Neural cell (in vitro differentiated cells): ENCODE data around the gene GPR152. TPM values are rescaled to one million over a fixed set of nuclear protein-coding genes. Genes with fewer than 3 reads are reported as not detected.

Source experiments
- H2AFZ ChIP-seq: fragments of 200-600, 300-800 bp; sonication (generic), shearing (Covaris generic); 2 replicates; pipeline ENCODE4 v1.6.0; 2014; ENCODE audit warnings: low read depth, mild to moderate bottlenecking, antibody characterized with exemption, low read length, moderate library complexity
- H3F3A ChIP-seq: fragments of 200-600 bp; shearing (Covaris generic); 2 replicates; pipeline ENCODE4 v1.6.1; 2016; ENCODE audit warnings: mild to moderate bottlenecking, moderate library complexity, mixed read lengths, antibody characterized with exemption, low read length; ENCODE audit not compliant: insufficient read depth, poor library complexity, severe bottlenecking
- H3K27ac ChIP-seq: fragments of 200-600, 300-800 bp; sonication (generic), shearing (Covaris generic); 2 replicates; pipeline ENCODE4 v1.5.1; 2014; ENCODE audit warnings: mild to moderate bottlenecking, low read length, moderate library complexity
- H3K27me3 ChIP-seq: fragments of 300-800, 200-600 bp; sonication (generic), shearing (Covaris generic); 2 replicates; pipeline ENCODE4 v1.6.0; 2014; ENCODE audit warnings: mild to moderate bottlenecking, low read depth, low read length, moderate library complexity; ENCODE audit not compliant: insufficient read depth
- H3K36me3 ChIP-seq: fragments of 300-800, 200-600 bp; sonication (generic), shearing (Covaris generic); 2 replicates; pipeline ENCODE4 v1.5.1; 2014; ENCODE audit warnings: mild to moderate bottlenecking, antibody characterized with exemption, low read length, moderate library complexity; ENCODE audit not compliant: insufficient read depth
- H3K4me2 ChIP-seq: fragments of 300-800, 200-600 bp; sonication (generic), shearing (Covaris generic); 2 replicates; pipeline ENCODE4 v1.6.0; 2014; ENCODE audit warnings: mild to moderate bottlenecking, low read length
- H3K4me3 ChIP-seq: fragments of 300-800, 200-600 bp; sonication (generic), shearing (Covaris generic); 2 replicates; pipeline ENCODE4 v1.5.1; 2014; ENCODE audit warnings: mild to moderate bottlenecking, low read length, moderate library complexity
- H3K79me2 ChIP-seq: fragments of 200-600 bp; shearing (Covaris generic); replicated peaks from 2 replicates; pipeline ENCODE4 v1.6.0; 2014; ENCODE audit warnings: mild to moderate bottlenecking, low read length, moderate library complexity; ENCODE audit not compliant: insufficient read depth
- H3K9ac ChIP-seq: fragments of 300-800, 200-600 bp; sonication (generic), shearing (Covaris generic); 2 replicates; pipeline ENCODE4 v1.6.1; 2016; ENCODE audit warnings: mild to moderate bottlenecking, low read length, mixed read lengths
- H3K9me2 ChIP-seq: fragments of 200-600 bp; shearing (Covaris generic); 2 replicates; pipeline ENCODE4 v1.6.1; 2016; ENCODE audit warnings: mild to moderate bottlenecking, low read length, mixed read lengths; ENCODE audit not compliant: insufficient read depth
- H3K9me3 ChIP-seq: fragments of 200-600, 300-800 bp; sonication (generic), shearing (Covaris generic); 2 replicates; pipeline ENCODE4 v1.6.1; 2016; ENCODE audit warnings: mild to moderate bottlenecking, mixed run types, low read length, moderate library complexity, mixed read lengths
- H4K20me1 ChIP-seq: fragments of 200-600 bp; shearing (Covaris generic); 2 replicates; pipeline ENCODE4 v1.6.1; 2016; ENCODE audit warnings: mild to moderate bottlenecking, mixed run types; ENCODE audit not compliant: insufficient read depth
- EP300 ChIP-seq: fragments of 450-650 bp; conservative IDR thresholded peaks from 2 replicates; pipeline ENCODE4 v1.6.1; 2014; ENCODE audit warnings: antibody characterized with exemption, mild to moderate bottlenecking, moderate library complexity; ENCODE audit not compliant: poor library complexity, severe bottlenecking
- EZH2 ChIP-seq: fragments of 200-600, 300-800 bp; shearing (Covaris generic), sonication (generic); IDR thresholded peaks from 2 replicates; pipeline ENCODE4 v1.6.1; 2014; ENCODE audit warnings: antibody characterized with exemption, low read length, borderline replicate concordance, mild to moderate bottlenecking; ENCODE audit not compliant: insufficient read depth, poor library complexity, severe bottlenecking
- MXI1 ChIP-seq: fragments of 450-650 bp; conservative IDR thresholded peaks from 2 replicates; pipeline ENCODE4 v1.6.1; 2014; ENCODE audit warnings: antibody characterized with exemption, mild to moderate bottlenecking; ENCODE audit not compliant: poor library complexity, severe bottlenecking
- POLR2AphosphoS5 ChIP-seq: IDR thresholded peaks from 2 replicates; pipeline ENCODE4 v1.6.1; 2012
- RAD21 ChIP-seq: fragments of 450-650 bp; conservative IDR thresholded peaks from 2 replicates; pipeline ENCODE4 v1.6.1; 2014; ENCODE audit warnings: antibody characterized with exemption, mild to moderate bottlenecking, moderate library complexity
- SMC3 ChIP-seq: fragments of 450-650 bp; conservative IDR thresholded peaks from 2 replicates; pipeline ENCODE4 v1.6.1; 2014; ENCODE audit warnings: antibody characterized with exemption, mild to moderate bottlenecking, moderate library complexity; ENCODE audit not compliant: poor library complexity
- TAF1 ChIP-seq: IDR thresholded peaks from 2 replicates; pipeline ENCODE4 v1.6.1; 2012; ENCODE audit warnings: low read depth
- polyA plus RNA-seq: library from polyadenylated mRNA; depleted of rRNA; stranded (reverse); fragments of >200 nt; gene quantifications from 2 replicates; pipeline ENCODE4 v1.2.3, GENCODE V29; 2014
- TF ChIP-seq, protein P1 (sequence below): IDR thresholded peaks from 2 replicates; pipeline ENCODE4 v1.6.1; 2012; ENCODE audit warnings: borderline replicate concordance
- TF ChIP-seq, protein P2 (sequence below): fragments of 450-650 bp; IDR thresholded peaks from 2 replicates; pipeline ENCODE4 v1.5.1; 2014; ENCODE audit warnings: antibody characterized with exemption, mild to moderate bottlenecking, moderate library complexity; ENCODE audit not compliant: poor library complexity, severe bottlenecking

Gene GPR152
- polyA plus RNA-seq, 1 donor from 2014 or later = not detected

DNA sequence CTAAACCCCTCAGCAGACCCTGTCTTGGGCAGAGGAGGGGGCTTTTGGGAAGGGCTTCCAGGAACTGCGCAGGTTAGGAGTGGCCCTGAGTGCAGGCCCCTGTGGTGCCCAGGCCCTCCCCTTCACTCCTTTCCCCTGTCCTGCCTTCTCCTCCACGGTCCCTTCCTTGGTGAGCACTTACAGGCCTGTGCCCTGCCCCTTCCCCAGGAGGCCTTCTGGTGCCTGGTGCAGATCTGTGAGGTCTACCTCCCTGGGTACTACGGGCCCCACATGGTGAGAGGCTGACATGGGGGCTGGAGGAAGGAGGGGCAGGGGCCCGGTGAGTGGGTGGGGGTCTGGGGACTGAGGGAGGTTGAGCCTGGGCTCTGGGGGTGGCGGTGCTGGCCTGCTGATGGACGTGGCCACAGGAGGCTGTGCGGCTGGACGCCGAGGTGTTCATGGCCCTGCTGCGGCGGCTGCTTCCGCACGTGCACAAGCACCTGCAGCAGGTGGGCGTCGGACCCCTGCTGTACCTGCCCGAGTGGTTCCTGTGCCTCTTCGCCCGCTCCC is 46.0 kb downstream of the GPR152 start:
- Histone ChIP-seq H3K79me2 (no peaks in the 10 kb centered on the region), H3K9me2 (no peaks in the 10 kb centered on the region), H3K9ac (no peak overlapping the region), H4K20me1 (no peaks in the 10 kb centered on the region), H3K27ac (no peak overlapping the region), H3K36me3 (no peaks in the 10 kb centered on the region), H2AFZ (no peak overlapping the region), H3F3A (no peaks in the 10 kb centered on the region), H3K9me3 (no peaks in the 10 kb centered on the region), H3K4me3 (no peak overlapping the region), H3K4me2 (no peak overlapping the region), H3K27me3 (no peaks in the 10 kb centered on the region)
- no peak for TF ChIP-seq MXI1
- TF ChIP-seq POLR2AphosphoS5 = no peak
- TF ChIP-seq SMC3 = no peak
- TF ChIP-seq, protein P1, sequence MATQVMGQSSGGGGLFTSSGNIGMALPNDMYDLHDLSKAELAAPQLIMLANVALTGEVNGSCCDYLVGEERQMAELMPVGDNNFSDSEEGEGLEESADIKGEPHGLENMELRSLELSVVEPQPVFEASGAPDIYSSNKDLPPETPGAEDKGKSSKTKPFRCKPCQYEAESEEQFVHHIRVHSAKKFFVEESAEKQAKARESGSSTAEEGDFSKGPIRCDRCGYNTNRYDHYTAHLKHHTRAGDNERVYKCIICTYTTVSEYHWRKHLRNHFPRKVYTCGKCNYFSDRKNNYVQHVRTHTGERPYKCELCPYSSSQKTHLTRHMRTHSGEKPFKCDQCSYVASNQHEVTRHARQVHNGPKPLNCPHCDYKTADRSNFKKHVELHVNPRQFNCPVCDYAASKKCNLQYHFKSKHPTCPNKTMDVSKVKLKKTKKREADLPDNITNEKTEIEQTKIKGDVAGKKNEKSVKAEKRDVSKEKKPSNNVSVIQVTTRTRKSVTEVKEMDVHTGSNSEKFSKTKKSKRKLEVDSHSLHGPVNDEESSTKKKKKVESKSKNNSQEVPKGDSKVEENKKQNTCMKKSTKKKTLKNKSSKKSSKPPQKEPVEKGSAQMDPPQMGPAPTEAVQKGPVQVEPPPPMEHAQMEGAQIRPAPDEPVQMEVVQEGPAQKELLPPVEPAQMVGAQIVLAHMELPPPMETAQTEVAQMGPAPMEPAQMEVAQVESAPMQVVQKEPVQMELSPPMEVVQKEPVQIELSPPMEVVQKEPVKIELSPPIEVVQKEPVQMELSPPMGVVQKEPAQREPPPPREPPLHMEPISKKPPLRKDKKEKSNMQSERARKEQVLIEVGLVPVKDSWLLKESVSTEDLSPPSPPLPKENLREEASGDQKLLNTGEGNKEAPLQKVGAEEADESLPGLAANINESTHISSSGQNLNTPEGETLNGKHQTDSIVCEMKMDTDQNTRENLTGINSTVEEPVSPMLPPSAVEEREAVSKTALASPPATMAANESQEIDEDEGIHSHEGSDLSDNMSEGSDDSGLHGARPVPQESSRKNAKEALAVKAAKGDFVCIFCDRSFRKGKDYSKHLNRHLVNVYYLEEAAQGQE = no peak
- no peak for TF ChIP-seq EP300
- TF ChIP-seq, protein P2, sequence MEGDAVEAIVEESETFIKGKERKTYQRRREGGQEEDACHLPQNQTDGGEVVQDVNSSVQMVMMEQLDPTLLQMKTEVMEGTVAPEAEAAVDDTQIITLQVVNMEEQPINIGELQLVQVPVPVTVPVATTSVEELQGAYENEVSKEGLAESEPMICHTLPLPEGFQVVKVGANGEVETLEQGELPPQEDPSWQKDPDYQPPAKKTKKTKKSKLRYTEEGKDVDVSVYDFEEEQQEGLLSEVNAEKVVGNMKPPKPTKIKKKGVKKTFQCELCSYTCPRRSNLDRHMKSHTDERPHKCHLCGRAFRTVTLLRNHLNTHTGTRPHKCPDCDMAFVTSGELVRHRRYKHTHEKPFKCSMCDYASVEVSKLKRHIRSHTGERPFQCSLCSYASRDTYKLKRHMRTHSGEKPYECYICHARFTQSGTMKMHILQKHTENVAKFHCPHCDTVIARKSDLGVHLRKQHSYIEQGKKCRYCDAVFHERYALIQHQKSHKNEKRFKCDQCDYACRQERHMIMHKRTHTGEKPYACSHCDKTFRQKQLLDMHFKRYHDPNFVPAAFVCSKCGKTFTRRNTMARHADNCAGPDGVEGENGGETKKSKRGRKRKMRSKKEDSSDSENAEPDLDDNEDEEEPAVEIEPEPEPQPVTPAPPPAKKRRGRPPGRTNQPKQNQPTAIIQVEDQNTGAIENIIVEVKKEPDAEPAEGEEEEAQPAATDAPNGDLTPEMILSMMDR = no peak
- no peak for TF ChIP-seq RAD21
- TF ChIP-seq TAF1 = no peak

DNA sequence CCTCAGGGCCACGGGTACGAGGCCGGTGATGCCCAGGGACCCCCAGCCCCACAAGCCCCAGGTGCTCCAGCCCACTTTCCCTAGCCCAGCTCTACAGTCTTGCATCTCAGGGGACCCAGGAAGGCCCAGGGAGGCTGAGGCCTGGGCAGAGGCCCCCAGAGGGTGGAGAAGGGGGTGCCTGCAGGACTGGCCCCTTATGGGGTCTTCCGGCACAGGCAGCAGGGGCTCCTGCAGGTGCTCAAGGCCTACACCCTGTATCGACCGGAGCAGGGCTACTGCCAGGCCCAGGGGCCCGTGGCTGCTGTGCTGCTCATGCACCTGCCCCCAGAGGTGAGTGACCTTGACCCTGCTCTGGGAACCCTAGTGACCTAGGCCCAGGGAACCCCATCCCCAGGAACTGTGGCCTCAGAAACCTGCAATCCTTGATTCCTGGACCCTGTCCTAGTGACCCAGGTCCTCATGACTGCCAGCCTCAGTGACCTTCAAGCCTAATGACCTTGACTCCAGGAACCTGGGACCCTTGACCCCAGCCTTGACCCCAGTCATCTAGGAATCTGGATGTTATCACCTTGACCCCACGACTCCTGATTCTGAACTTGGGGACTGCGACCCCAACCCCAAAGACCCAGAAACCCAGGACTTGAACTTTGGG is 46.7 kb downstream of the GPR152 start:
- H2AFZ ChIP-seq = no peak overlapping the region
- no peaks in the 10 kb centered on the region for H3K36me3 ChIP-seq
- no peaks in the 10 kb centered on the region for H3K9me3 ChIP-seq
- no peak overlapping the region for H3K9ac ChIP-seq
- no peak overlapping the region for H3K27ac ChIP-seq
- no peak for TF ChIP-seq TAF1
- no peak for TF ChIP-seq RAD21
- TF ChIP-seq, protein P2 = no peak
- no peak for TF ChIP-seq POLR2AphosphoS5
- TF ChIP-seq SMC3 = no peak
- TF ChIP-seq, protein P1 = no peak
- TF ChIP-seq MXI1 = no peak
- TF ChIP-seq EP300 = no peak
- TF ChIP-seq EZH2 = no peak
- peaks cover 4% of the 10 kb centered on the region for H3K79me2 ChIP-seq
- H3F3A ChIP-seq = no peaks in the 10 kb centered on the region
- H3K27me3 ChIP-seq = no peaks in the 10 kb centered on the region
- H3K9me2 ChIP-seq = no peaks in the 10 kb centered on the region
- H3K4me2 ChIP-seq = no peak overlapping the region
- H4K20me1 ChIP-seq = no peaks in the 10 kb centered on the region
- H3K4me3 ChIP-seq = no peak overlapping the region
